Endothelial cell of umbilical vein (primary cell): ENCODE data around the gene MAP3K4. TPM values are rescaled to one million over a fixed set of nuclear protein-coding genes. Genes with fewer than 3 reads are reported as not detected.

Source experiments
- BruUV-seq: library from RNA; stranded (reverse); fragments of 400-500 nt; replicated peaks from 2 replicates; lab custom pipeline; 2021; lab: Mats Ljungman, UMichigan
- CTCF ChIA-PET: fragments of 300-600, 350-600 bp; sonication (Branson Sonifier 250); formaldehyde crosslinking; loops from one replicate; lab custom pipeline; 2021; ENCODE audit warnings: antibody characterized with exemption, inconsistent platforms; lab: Charles Lee
- POLR2A ChIA-PET: fragments of 300-600, 350-600 bp; sonication (Branson Sonifier 250); formaldehyde crosslinking; loops from one replicate; lab custom pipeline; 2021; ENCODE audit warnings: antibody characterized with exemption, inconsistent platforms; lab: Charles Lee
- DNase-seq: peaks from one replicate; pipeline ENCODE4 v3.0.0-alpha.2; 2011; ENCODE audit warnings: low read depth, low spot score
- FAIRE-seq: peaks from 2 replicates; lab custom pipeline; 2011; peaks lifted over from hg19 to GRCh38; lab: Jason Lieb, UNC
- H2AFZ ChIP-seq: 2 replicates; pipeline ENCODE4 v1.6.0; 2012; ENCODE audit warnings: low read depth, low read length, control low read depth, inconsistent platforms
- H3K27ac ChIP-seq: 2 replicates; pipeline ENCODE4 v1.5.1; 2011; ENCODE audit warnings: low read depth, mild to moderate bottlenecking, control low read depth, low read length, moderate library complexity; ENCODE audit not compliant: insufficient read depth
- H3K27me3 ChIP-seq, 2 experiments: 2 replicates each; pipeline versions ENCODE4 v1.6.0 to v1.6.1; 2011; ENCODE audit warnings: low read length in 2 of 2, mixed read lengths in 1 of 2; ENCODE audit not compliant: control insufficient read depth in 2 of 2, insufficient read depth in 2 of 2
- H3K36me3 ChIP-seq, 2 experiments: 2 replicates in 1 of 2; 3 replicates in 1 of 2; pipeline ENCODE4 v1.5.1; 2011; ENCODE audit warnings: low read length in 2 of 2, mild to moderate bottlenecking in 1 of 2, moderate library complexity in 1 of 2; ENCODE audit not compliant: control insufficient read depth in 2 of 2, insufficient read depth in 2 of 2; ENCODE audit errors: extremely low read depth in 1 of 2
- H3K4me1 ChIP-seq: 3 replicates; pipeline ENCODE4 v1.5.1; 2011; ENCODE audit warnings: mild to moderate bottlenecking, low read length; ENCODE audit not compliant: control insufficient read depth, insufficient read depth; ENCODE audit errors: extremely low read depth
- H3K4me2 ChIP-seq: 2 replicates; pipeline ENCODE4 v1.6.1; 2011; ENCODE audit warnings: low read length, control low read depth, mixed read lengths; ENCODE audit not compliant: insufficient read depth
- H3K4me3 ChIP-seq, 3 experiments: fragments of 200-600 bp in 1 of 3; sonication (generic), shearing (Covaris generic) in 1 of 3; replicated peaks in 1 of 3; 2 replicates each; pipeline ENCODE4 v1.5.1; 2011 to 2016; ENCODE audit warnings: control low read depth in 3 of 3, low read length in 3 of 3, mild to moderate bottlenecking in 2 of 3, inconsistent platforms in 1 of 3, low read depth in 1 of 3, moderate library complexity in 1 of 3; ENCODE audit not compliant: insufficient read depth in 1 of 3
- H3K79me2 ChIP-seq: 2 replicates; pipeline ENCODE4 v1.6.0; 2012; ENCODE audit warnings: low read length, inconsistent platforms; ENCODE audit not compliant: control insufficient read depth, insufficient read depth
- H3K9ac ChIP-seq: replicated peaks from 2 replicates; pipeline ENCODE3; 2011; ENCODE audit warnings: low read length, control low read depth; ENCODE audit not compliant: insufficient read depth; ENCODE audit errors: extremely low read depth
- H3K9me1 ChIP-seq: replicated peaks from 3 replicates; pipeline ENCODE4 v1.6.0; 2011; ENCODE audit warnings: mild to moderate bottlenecking, low read length; ENCODE audit not compliant: control insufficient read depth, insufficient read depth; ENCODE audit errors: extremely low read depth
- H3K9me3 ChIP-seq: replicated peaks from 2 replicates; pipeline ENCODE4 v1.5.1; 2012; ENCODE audit warnings: low read length, inconsistent platforms; ENCODE audit not compliant: control insufficient read depth, insufficient read depth
- H4K20me1 ChIP-seq: replicated peaks from 2 replicates; pipeline ENCODE3; 2011; ENCODE audit warnings: mild to moderate bottlenecking, low read length; ENCODE audit not compliant: control insufficient read depth, insufficient read depth; ENCODE audit errors: extremely low read depth
- CTCF ChIP-seq, 2 donors: IDR thresholded peaks; 1 replicate in 1 of 2; 2 replicates in 1 of 2; pipeline ENCODE4 v1.5.1; 2011; ENCODE audit warnings: low read length in 2 of 2, mild to moderate bottlenecking in 2 of 2, moderate library complexity in 2 of 2, control low read depth in 1 of 2, inconsistent platforms in 1 of 2, low read depth in 1 of 2; ENCODE audit not compliant: insufficient read depth in 1 of 2; ENCODE audit errors: extremely low read depth in 1 of 2
- FOS ChIP-seq: IDR thresholded peaks from 2 replicates; pipeline ENCODE4 v1.6.1; 2011; ENCODE audit warnings: mild to moderate bottlenecking, low read length, moderate library complexity, borderline replicate concordance; ENCODE audit not compliant: insufficient read depth
- GATA2 ChIP-seq: IDR thresholded peaks from 2 replicates; pipeline ENCODE4 v1.7.0; 2011; ENCODE audit warnings: low read depth, mild to moderate bottlenecking, moderate library complexity, mixed read lengths, low read length; ENCODE audit not compliant: insufficient read length, insufficient read depth
- MAX ChIP-seq: IDR thresholded peaks from 2 replicates; pipeline ENCODE4 v1.6.1; 2011; ENCODE audit not compliant: insufficient read depth, insufficient read length
- POLR2AphosphoS5 ChIP-seq: IDR thresholded peaks from 2 replicates; pipeline ENCODE4 v1.6.1; 2012; ENCODE audit warnings: low read depth, mild to moderate bottlenecking, control low read depth, low read length, moderate library complexity; ENCODE audit not compliant: insufficient read depth
- dilution Hi-C: fragments of 300-500 bp; cut with MboI; formaldehyde crosslinking; loops from one replicate; pipeline ENCODE4 v1.15.0; 2019; ENCODE audit warnings: low sequenced_read_pairs; ENCODE audit not compliant: extremely low pct_ligation_motif_present
- intact Hi-C: fragments of 100-400 bp; cut with micrococcal nuclease; formaldehyde crosslinking; loops from one replicate; pipeline ENCODE4 v1.10.0; 2022
- polyA plus RNA-seq, 4 experiments: library from polyadenylated mRNA; depleted of rRNA in 3 of 4; stranded (reverse) in 3 of 4; unstranded in 1 of 4; fragments of >200 nt; gene quantifications; 2 replicates each; pipeline versions ENCODE4 v1.2.1 to v1.2.3, GENCODE V29; 2011 to 2012; ENCODE audit warnings: missing spikeins in 1 of 4
- total RNA-seq: library from RNA; stranded (reverse); gene quantifications from 2 replicates; pipeline ENCODE4 v1.2.3, GENCODE V29; 2021

The MAP3K4 gene
- total and polyA plus RNA-seq, 2 donors (not counting 3 experiments of a cell fraction or from before 2014, with no cell fraction given) = 10.8 to 42.3 TPM

- H3K4me2 ChIP-seq = no peak overlapping the region
- H3K79me2 ChIP-seq = no peaks in the 10 kb centered on the region
- POLR2A ChIA-PET = no interaction called here
- no peak overlapping the region for H3K4me3 ChIP-seq
- H3K27ac ChIP-seq = no peak overlapping the region
- no peak overlapping the region for H3K9ac ChIP-seq
- BruUV-seq = no TSS peak
- no peaks in the 10 kb centered on the region for H4K20me1 ChIP-seq
- dilution Hi-C loops = no loop called here
- CTCF ChIA-PET = interaction anchor here (0.9 to 1.3 kb wide), 2 partner anchors 265 to 269 kb away, joined by 3 to 4 read pairs; no protein-coding TSS in a partner anchor
- no peak overlapping the region for H2AFZ ChIP-seq
- FAIRE-seq (no peak), DNase-seq (no peak)
- no peaks in the 10 kb centered on the region for H3K9me1 ChIP-seq
- H3K4me1 ChIP-seq = no peaks in the 10 kb centered on the region
- no peaks in the 10 kb centered on the region for H3K9me3 ChIP-seq
- no peaks in the 10 kb centered on the region for H3K27me3 ChIP-seq
- H3K36me3 ChIP-seq = peaks cover 11 to 14% of the 10 kb centered on the region in 2 experiments
- intact Hi-C loops = no loop called here
- TF ChIP-seq GATA2 (no peak), MAX (no peak), CTCF (IDR thresholded peaks at IDR 0.05; ENCODE audit: extremely low read depth in 1 of 2, insufficient read depth in 1 of 2, low read depth in 1 of 2, low read length in 2 of 2) (no peak), POLR2AphosphoS5 (no peak), FOS (no peak)
These were observed 113.8 kb downstream of the MAP3K4 start for GRCh38 chr6:161105408-161105807.
